COLO668 (cell line): ENCODE data around the gene KRT6C.

Experiments
- DNase-seq: peaks from one replicate; lab custom pipeline; 2025; ENCODE audit not compliant: unreplicated experiment; lab: John Stamatoyannopoulos, UW

KRT6C gene

DNA sequence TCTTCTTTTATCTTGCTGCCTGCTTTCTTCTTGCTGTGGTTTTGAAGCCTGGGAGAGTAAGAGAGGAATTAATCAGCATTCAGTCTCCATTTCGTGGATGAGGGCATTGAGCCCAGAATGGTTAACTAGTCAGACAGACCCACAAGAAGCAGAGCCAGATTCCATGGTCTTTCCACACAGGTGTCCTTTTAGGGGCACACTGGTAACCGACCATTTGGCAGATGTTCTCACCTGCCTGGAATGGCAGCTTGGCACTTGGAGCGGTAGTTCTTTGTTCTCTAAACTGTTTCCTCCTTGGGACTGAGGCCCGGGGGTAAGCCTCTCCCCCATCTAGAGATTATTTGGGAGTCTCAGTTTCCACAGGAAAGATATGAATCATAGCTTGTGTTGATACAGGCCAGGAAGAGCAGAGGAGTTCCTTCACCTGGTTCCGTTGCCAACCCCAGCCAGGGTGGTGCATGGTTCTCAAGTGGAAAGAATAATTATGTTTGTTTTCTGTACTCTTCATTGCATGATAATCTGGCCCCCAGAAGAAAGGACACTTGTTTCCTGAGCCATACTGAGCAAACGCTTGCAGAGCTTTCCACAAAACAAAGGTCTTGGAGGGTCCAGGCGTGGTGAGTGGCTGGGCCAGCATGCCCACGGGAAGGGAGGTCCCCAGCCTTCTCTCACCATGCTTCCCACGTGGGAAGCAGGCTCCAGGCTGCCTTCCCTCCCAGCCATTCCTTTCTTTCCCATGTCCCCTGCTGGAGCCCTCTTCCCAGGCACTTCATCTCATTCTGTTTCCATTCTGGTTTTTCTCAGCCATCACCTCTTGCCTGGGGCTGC is 37.4 kb downstream of the KRT6C start:
- no peak for DNase-seq

DNA sequence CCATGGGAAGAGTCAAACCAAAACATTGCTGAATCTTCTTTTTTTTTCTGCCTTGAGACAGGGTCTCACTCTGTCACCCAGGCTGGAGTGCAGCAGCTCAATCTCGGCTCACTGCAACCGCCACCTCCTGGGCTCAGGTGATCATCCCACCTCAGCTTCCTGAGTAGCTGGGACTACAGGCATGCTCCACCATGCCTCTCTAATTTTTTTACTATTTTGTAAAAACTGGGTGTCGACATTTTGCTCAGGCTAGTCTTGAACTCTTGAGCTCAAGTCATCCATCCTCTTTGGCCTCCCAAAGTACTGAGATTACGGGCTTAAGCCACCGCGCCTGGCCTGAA is 38.0 kb downstream of the KRT6C start:
- DNase-seq = no peak

DNA sequence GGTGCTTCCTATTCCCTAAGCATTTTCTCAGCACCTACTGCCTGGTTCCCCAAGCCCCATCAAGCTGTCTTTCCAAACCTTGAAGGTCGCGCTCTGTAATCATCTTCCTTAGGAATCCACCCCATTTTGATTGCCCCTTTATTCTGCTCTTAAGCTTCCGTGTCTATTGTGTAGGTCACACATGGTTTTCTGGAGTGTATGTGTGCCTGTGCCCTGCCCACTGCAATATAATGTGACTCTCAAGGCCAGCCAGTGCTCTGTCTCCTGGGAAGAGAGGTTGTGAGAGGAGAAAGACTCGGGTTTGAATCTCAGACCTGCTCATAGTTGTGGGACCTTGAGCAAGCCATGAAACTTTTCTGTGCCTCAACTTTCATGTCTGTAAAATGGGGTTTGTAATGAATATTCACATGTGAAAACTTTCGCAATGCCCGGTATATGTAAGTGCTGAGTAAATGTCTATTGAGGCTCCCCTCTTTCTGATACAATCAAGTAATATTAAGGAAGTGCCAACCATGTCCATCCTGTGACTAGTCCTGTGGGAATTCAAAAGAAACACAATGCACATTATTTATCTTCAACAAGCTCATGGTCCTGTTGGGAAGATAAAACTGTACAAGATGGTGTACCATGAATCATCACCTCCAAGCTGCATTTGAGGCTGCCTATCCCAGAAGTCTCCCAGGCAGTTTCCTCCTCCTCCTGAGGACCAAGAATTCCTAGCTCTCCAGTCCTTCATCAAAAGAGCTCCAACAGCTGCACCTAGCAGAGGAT is 38.7 kb downstream of the KRT6C start:
- DNase-seq = no peak

DNA sequence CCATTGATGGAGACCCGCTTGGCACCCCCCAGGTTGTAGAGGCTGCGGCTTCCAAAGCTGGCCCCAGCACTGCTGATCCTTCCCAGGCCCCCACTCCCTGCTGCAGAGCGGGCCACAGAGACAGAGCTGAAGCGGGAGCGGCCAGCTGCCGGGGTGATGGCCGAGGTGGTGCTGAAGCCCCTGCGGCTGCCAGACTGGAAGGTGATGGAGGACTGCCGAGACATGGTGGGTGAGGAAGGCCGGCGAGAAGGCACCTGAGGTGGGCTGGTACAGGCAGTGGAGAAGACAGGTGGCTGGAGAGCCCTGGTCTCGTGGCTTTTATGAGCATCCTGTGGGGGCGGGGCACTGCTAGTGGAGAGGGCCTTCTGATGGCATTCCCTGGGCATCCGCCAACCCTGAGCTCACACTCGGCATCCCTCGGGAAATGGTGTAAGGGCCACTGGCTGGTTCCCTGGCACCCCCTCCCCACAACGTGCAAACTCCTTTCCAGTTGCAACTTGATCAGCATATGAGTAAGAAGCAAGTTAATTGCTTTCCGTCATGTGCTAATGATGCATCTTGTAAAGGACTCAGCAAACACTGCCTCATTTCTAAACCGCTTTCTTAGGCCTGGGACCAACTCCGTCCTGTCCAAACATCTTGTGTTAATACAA is 39.4 kb downstream of the KRT6C start, which contains the start of gene KRT75:
Gene KRT75 (minus strand): TSS at position 291 of the 653 bp plus-strand sequence. CDS start 67 bp downstream, at position 224.
- peak; percentile 6 for DNase-seq

DNA sequence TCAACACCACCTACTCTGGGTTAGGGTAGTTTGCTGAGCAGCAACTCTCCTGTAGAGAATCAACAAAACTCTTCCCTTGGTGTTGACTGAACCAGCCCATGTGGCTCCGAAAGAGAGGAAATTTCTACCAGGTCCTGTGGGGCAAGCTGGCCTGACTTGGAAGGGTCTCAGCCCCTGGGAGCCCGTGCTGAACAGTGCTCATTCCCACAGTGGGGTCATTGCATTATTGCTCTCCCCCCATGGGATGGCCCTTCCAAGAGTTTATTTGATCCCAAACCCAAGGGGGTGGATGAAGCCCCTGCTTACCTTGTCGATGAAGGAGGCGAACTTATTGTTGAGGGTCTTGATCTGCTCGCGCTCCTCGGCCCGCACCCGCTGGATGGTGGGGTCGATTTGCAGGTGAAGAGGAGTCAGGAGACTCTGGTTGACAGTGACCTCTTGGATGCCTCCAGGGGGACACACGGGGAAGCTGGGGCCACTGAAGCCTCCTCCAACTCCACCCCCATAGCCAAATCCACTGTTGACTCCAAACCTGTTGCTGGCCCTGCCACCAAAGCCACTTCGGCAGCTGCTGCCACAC is 40.0 kb downstream of the KRT6C start:
- no peak for DNase-seq

DNA sequence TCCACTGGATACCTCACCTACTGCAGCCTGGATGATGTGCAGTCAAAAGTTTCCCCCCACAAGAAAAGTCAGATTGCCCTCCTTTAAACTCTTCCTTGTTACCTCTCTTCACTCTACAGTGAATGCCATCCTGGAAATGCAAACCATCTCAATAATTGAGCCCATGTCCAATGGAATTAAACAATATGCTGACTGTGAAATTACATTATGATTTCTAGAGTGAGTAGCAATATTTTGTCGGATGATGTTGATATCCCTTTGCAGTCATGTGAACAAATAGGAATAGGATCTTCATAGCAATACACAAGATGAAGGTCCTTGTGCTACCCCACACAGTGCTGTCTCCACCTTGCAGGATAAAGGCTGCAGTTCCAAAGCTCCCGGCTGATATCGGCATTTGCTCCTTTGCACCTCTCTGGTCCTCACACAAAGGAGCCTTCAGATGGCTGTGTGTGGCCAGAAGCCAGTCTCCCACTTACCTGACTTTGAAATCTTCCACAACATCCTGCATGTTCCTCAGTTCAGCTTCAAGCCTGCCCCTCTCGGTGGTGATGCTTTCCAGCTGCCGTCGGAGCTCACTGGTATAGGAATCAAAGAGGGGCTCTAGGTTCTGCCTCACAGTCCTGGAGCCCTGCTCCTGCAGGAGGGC is 40.9 kb downstream of the KRT6C start:
- no peak for DNase-seq

DNA sequence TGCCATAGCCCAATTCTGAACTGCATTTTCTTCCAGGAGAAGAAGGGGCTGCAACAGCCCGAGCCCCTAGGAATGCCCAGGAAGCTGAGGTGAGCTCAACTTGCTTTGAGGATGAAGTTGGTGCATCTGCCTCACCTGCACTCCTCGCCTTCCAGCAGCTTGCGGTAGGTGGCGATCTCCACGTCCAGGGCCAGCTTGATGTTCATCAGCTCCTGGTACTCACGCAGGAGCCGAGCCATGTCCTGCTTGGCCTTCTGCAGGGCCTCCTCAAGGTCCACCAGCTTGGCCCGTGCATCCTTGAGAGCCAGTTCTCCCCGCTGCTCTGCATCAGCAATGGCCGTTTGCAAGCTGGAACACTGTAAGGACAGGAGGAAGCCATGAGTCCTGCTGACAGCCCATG is 45.5 kb downstream of the KRT6C start:
- no peak for DNase-seq

DNA sequence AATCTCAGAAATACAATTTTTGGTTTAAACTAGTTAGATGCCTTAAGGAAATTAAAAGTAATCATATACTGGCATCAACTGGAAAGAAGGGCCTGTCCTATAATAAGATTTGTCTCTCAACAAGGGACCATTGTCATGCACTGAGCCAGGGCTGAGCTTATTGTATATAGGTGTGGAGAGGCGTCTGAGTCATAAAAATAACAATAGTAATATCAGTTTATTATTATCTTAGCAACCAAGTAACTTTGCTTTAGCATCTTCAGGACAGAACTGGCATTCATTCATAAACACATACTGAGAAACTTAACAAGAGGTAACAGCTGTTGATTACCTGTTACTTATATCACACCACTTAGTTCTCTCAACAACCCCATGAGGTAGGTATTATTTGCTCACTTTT is 46.5 kb downstream of the KRT6C start:
- DNase-seq = no peak

DNA sequence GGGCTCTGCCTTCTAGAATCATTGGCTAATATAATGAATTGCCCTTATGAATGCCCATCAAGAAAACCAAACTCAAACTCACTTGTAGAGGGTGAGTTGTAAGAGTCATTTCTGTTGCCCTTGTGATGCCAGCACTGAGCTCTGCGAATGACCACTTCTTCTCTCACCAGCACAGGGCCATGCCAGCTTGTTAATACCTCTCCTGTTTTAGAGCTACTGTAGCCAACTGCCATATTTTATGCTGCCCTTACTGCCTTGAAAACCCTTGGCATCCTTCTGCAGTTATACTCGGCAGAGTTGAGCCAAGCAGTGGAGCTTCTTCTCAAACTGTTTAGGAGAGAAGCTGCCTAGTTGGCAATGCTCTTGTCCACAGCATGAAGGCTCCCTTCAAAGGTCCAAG is 47.6 kb downstream of the KRT6C start:
- DNase-seq = no peak

DNA sequence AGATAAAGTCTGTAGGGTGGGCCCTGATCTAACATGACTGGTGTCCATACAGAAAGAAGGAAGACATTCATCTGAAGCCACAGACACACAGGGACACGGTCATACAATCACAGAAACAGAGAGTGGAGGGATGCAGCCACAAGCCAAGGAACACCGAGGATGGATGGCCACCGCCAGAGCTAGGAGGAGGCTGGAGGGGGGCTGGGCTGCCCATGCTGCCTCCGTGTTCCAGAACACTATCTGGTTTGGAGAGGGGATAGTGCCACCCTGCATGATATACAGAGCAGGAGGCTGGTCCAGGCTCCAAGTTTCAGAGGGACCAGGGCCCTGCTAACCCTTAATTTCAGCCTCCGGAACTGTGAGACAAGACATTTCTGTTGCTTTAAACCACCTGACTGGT is 48.1 kb downstream of the KRT6C start:
- no peak for DNase-seq

DNA sequence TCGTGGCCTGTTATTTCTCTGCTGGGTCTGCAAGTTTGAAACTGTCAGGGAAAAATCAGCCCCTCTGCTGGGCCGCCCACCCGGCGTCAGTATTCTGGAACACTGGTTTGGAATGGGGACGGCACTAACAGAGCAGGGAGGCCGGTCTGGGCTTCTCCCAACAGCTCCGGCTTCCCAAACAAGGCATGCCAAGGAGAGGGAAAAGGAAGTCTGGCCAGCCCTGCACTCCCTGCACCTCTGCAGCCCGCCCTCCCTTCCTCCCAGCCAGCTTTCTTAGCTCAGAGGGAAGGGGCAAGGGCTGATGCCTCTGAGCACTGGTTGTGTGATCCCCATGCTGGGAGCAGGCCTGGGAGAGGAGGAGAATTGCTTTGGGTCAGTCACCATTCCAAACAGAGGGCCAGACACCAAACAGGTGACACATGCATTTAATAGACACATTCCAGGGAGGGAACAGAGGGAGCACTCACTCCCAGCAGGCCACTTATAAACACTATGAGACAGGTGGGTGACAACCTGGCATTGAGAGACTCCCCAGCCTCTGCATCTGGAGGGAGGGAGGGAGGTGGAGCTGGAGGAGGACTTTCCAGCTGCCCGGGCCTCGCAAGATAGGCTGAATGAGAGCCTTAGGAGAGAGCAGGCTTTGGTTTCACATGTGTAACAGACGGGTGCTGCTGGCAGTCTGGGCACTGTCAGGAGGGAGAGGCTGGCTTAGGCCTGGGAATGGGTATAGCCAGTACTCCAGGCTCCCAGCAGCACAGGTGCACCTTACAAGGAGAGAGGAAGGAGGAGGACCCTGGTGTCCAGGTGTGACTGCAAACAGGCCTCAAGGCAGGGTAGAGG is 49.7 kb downstream of the KRT6C start:
- DNase-seq = peak; percentile 8

DNA sequence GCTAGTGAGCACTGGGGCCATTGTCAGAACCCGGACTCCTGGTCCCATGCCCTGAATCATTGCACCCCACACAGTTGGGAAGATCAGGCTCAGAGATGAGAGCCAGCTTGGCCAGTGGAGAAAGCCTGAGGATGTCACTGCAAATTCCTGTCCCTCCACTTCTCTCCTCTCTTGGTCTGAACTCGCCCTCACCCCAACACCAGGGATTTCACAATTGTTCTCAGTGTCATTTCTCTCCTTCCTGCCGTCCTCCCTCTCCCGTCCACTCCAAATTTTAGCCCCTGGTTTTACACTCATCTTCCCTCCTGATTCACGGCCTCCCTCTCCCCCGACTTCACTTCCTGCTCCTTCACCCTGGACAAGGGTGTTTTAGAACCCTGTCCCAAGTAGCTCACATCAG is 50.6 kb downstream of the KRT6C start:
- DNase-seq = no peak

DNA sequence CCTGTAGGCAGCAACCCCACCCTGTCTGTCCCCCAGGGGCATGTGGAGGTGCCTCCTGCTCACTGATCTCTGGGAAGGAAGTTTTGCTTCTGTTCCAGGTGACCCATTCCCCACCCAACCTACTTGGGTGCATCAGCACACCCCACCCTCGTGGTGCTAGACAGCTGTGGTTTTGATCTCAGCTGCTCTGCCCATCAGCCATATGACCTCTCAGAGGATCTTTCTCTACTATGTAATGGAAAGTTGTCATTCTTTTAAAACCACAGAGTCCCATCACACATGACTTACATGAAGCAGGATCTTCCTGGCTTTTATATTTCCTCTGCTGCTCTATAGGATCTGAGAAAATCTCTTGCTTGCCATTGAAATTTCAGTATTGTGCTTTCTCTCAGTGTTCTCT is 53.9 kb downstream of the KRT6C start:
- no peak for DNase-seq

DNA sequence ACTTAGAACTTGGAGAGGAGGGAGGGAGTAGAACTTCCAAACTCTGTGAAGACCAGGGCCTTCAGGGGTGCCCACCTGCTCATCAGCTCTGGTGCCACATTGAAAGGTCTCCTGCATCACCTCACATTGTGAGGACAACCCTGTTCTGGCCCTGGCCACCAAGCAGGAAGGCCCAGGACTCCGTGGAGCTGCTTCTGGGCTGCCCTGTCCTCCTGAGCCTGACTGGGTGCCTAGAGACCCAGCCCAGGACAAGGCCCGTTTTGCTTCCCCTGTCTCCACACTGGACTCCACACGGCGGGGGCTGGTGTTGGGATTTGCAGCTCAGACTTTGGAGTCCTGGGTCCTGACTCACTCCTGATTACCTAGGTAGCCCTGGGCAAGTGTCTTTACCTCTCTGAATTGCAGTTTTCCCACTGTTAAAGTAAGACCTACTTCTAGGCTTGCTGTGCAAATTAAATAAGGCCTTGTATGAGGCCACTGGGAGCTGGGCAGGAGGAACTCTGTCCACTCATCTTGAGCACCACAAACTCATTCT is 55.0 kb downstream of the KRT6C start:
- DNase-seq = no peak
